Dermis blood vessel endothelial cell (primary cell): ENCODE measurements around the gene KCNJ18. TPM values are rescaled to one million over a fixed set of nuclear protein-coding genes. Genes with fewer than 3 reads are reported as not detected.
"Not testable (repeated sequence)": the region's sequence is repeated elsewhere in the genome, so short reads cannot be mapped to it uniquely, and the experiment has no call there.

Experiments used
- DNase-seq: peaks from one replicate; pipeline ENCODE4 v3.0.0; 2010
- total RNA-seq: library from RNA; depleted of rRNA; stranded (reverse); fragments of >200 nt; gene quantifications from 2 replicates; pipeline ENCODE4 v1.2.3, GENCODE V29; 2014

KCNJ18 gene
- total RNA-seq, 1 donor from 2014 or later: not detected

DNA sequence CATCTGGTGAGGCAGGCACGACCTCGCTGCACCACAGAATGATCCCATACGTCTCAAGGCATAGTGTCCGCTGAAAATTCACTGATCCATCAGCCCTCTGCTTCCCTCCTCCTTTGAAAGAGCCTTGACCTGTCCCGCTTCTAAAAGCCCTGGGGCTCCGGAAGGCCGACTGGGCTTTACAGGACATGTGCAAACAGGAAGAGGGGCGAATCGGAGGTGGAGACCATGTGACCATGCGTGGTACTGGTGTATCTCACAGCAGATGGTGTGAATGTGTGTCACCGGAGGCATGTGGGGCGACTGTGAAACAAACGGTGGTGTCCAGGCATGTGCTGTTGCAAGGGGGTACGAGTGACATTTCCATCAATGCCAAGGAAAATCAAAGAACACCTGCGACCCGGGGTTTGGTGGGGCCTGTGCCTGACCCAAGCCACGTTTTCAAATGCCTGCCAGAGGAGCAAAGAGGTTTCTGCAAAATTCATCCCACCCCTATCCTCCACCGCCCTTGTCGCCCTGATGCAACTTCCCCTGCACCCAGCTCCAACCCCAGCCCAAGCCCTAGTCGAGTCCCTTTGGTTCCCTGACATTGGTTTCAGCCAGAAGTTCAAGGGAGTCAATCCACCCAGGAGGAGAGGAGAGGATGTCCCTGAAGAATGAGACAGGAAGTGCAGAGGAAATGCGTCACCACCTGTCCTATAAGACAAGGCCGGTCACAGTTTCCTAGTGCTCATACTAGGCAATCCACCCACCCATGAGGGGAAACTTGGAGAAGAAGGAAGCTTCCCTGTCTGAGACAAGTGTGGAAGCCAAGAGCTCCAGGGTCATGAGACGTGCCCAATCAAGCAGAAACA is 5.9 kb upstream of the KCNJ18 start:
- DNase-seq: no peak

DNA sequence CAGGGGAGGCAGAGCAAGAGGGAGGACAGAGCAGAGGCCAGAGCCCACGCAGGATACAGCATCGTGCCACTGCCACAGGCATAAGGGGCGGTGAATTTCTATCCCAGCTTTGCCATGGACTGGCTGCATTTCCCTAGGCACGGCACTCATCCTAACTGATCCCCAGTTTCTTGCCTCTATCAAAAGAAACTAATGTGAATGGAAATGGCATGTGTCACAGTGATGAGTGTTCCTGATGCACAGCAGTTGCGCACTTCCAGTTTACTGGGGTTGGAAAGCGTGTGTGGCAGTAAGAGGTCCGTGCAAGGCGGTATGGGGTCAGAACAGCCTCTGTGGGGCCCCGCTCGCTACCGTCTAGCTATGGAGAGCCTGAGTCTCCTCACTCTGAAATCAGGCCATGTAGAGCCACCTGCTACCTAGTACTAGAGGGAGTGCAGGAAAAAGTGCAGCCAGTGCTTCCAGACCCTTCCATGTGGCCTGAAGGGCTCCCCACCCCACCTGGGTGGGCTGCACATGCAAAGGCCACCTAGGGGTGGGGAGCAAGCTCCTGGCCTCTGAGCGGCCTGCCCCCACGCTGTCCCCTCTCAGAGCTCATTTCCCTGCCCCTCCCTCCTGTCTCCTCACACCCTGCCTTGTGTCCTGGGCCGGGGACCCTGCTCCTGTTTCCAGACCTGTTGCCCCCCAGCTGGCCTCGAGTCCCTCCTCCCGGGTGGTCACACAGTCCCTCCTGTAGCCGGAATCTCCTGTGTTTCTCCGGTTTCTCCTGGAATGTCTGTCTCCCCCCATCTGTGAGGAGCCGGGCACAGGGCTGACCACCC is 5.0 kb upstream of the KCNJ18 start:
- DNase-seq: no peak

DNA sequence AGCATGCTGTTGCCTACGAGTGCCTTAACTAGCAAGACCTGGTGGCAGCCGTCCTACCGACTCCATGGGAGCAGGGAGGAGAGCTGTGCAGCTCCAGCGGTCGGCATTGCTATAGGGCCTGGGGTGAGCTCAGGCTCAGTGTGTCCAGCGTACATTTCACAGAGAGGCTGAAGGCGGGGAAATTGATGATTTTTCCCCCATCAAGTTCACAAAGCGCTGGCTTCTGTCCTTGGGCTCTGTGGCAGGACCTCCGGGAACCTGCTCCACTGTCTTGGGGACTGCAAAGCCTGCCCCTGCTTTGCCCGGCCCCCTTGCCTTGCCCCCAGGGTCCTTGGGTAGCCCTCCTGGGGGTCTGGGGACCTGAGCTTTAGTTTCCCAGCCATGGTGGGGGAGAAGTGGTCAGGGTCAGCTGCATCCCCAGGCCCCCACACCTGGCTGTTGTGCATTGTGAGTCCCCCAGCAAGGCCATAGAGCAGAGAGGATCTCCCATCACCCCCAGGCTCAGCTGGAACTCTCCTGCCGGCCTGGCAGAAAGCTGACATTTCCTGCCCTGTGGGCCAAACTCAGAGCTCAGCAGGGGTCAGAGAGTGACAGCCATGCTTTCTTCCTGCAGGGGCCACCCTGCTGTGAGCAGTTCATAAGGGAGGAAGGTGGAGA is 3.9 kb upstream of the KCNJ18 start:
- no peak for DNase-seq

DNA sequence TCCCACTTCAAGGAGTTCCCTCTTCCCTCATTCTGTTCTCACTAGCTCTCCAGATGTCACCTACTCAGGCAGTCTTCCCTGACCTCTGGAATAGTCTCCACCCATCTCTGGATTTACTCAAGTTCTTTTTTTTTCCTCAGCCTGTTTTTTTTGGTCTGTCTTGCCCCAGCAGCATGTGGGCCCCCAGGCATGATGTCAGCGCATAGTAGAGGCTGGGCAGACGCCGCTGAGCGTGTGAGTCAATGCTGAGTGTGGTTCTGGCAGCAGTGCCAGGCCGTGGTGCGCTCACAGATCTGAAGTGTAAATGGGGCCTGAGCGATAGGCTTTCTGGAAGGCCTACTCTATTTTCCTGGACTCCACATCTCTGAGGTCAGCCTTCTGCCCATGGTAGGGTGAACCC is 2.7 kb upstream of the KCNJ18 start:
- DNase-seq: peak; percentile 16

DNA sequence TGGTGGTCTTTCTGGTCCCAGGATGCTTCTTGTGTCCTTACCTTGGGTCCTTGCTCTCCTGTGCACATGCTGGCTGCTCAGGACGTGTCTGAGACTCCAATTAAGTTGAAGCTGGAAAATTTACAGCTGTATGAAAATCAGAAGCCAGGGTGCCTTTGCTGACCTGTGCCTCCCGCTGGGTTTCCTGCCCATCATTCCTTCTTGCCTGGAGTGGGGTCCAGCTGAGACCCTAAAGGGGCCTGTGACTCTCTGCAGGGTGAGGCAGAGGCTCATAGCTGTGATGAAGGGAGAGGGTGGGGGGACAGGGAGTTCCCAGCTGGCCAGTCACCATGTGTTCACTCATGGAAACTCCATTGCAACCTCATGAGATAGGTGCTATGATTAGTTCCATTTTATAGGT is 1.5 kb upstream of the KCNJ18 start:
- not testable (repeated sequence) for DNase-seq

DNA sequence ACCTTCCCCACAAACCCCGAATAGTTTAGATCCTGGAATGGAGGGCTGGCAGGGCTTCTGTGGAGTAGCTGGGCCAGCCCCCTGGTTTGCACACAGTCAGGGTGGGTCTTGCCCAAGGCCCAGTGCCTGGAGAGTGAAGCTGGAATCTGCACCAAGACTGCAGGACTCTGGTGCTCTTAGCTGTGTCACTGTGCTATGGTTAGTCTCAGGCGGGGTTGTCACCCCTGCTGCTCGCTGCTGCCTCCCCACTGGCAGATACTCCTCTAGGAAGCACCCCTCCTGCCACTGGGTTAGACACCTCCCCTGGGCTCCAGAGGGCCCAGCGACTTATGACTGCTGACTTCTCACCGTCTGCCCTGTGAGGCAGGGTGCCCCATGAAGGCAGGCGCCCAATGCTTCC is 842 bp upstream of the KCNJ18 start:
- not testable (repeated sequence) for DNase-seq

GRCh38 chr17:21692704-21693065 is 362 bp downstream of the KCNJ18 start:
- DNase-seq: not testable (repeated sequence)

- DNase-seq: not testable (repeated sequence)
Observed at GRCh38 chr17:21693391-21693796, 1.1 kb downstream of the KCNJ18 start.

DNA sequence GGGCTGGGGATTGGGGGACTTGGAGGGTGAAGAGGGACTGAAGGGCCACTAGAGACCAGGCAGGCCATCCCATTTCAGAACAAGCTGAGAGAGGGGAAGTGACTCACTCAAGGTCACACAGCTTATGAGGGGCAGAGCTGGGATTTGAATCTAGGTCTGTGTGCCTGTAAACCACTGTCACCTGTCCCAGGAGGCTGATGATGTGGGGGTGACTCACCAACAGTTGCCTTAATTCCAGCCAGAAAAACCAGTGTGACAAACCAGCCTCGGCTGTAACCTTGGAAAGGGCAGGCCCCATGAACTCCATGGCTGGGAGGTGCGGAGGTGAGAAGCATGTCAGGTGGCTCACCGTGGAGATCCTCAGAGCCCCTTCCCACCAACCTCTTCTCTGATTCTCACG is 1.6 kb downstream of the KCNJ18 start:
- DNase-seq: not testable (repeated sequence)

DNA sequence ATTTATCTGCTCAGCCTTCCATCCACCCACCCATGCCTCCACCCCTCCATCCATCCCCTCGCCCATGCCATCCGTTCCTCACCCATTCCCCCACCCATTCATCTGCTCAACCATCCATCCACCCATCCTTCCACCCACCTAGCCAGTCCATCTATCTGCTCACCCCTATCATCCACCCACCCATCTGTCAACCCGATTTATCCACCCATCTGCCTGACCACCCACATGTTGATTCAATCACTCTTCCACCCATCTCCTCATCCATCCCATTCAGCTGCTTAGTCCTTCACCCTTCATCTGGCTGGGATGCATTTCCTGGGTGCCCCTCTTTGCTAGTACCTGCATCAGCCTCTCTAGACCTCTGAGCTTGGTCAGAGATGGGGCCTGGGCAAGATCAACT is 3.9 kb downstream of the KCNJ18 start:
- not testable (repeated sequence) for DNase-seq

DNA sequence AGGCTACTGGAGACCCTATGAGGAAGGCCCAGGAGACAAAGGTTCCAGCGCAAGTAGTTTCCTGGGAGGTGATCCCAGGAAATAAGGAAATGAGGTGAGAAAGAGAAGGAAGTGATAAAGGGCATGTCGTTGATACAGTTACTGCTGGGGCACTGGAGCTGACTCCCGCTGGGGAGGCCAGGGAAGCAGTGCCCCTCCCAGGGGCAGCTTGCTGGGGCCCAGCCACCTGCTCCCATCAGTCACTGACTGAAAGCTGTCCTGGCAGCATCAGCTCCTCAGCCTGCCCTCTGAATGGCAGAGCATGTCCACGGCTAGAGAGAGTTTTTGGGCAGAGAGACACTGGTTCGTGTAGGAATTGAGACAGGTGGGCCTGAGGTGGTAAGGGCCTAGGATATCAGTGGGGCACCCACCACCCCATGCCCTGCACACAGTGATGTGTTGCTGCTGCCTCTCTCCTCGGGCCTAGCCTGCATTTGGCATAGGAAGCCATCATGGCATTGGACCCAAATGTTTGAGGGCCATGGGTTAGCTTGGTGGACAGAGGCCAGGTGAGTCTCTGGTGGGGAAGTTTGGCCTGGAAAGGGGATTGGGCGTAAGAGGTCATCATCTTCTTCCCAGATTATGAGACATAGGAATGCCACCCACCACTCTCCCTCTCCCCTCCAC is 4.7 kb downstream of the KCNJ18 start:
- DNase-seq: not testable (repeated sequence)

DNA sequence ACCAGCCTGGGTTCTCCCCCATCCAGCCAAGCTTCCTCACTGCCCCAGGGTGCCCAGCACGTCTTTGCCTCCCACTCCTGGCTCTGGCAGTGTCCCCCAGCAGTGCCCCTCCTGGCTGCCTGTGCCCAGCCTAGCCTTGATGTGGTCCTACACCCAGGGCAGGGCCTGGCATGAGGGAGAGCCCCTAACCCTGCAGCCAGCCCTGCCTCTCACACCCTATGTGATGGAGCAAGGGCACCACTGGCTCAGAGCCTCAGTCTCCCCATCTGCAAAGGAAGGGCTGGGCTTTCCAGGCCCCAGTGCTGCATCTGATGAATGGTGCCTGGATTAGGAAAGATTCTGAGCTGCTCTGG is 5.2 kb downstream of the KCNJ18 start:
- DNase-seq: not testable (repeated sequence)

DNA sequence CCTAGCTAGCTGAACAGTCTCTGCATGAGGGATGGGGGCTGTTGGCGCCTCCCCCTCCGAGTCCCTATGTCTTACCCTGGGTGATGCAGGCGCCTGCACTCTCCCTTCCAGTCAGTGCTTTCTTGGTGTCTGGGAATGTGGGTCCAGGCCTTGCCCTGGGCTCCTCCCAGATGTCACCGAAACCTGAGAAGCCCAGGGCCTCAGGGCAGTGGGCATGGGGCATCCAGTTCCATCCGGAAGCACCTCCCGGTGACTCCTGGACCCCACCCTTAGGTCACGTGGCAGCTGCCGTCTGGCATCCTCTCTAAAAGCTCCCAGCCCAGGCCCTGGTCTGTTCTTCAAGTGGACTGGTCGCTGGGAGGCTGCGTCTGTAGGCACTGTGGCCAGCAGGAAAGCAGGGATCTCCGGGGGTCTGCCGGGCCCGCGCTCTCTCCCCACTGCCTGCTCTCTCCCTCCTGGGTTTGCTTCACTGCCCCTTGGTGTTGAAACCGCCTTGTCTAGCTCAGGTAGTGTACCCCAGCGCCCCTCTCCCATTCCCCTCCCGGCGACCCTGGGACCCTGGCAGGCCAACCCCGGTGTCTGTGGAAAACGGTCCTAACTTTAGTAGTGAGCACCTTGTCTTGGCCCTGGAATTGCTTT is 6.2 kb downstream of the KCNJ18 start:
- DNase-seq: not testable (repeated sequence)

- DNase-seq: not testable (repeated sequence)
Observed at GRCh38 chr17:21699124-21699523, 6.8 kb downstream of the KCNJ18 start.

DNA sequence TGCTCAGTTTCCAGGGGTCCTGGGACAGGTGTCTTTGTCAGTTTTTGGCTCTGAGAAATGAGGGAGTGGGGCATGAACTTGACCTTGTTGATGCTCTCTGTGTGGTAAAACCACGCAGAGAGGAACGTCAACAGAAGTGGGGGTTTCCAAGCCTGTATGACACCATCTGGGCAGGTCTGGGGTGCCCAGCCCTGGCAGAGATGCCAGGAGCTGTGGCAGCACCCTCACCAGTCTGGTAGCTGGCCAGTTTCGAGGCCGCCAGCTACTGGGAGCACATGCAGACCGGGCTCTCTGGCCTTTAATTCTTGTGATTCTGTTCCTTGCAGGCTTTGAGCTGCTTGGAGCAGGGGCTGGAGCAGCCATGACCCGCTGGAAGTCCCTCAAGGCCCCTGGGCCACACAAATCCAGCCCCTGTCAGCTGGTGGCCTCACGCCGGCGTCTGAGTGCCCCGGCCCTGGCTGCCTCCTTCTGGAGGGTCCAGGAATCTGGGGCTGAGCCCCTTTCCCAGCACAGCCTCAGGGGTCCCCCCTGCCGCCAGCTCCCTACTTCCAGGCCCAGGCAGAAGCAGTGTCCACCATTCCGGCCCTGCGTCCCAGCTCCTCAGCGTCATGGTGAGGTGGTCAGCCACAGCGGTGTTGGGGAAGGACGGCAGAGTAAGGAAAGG is 7.4 kb downstream of the KCNJ18 start:
- DNase-seq: not testable (repeated sequence)

DNA sequence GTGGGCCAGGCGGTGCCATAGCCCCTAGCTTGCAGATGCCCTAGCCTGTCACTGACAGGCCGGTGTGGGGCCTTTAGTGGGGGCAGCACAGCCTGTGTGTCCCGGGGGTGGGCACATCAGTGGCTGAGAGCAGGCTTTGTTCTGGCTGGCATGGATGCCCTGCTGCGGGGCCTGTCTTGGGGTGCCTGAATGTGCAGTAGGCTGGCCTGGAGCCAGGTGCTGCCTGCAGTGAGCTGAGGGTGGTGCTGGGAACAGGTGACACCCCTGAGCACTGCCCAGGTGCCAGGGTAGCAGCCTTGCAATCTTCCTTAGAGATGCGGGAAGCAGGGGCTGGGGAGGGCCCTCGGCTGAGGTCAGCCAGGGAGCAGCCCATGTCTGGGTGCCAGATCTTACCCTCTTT is 8.8 kb downstream of the KCNJ18 start:
- DNase-seq: not testable (repeated sequence)

GRCh38 chr17:21702029-21702428 is 9.7 kb downstream of the KCNJ18 start:
- DNase-seq: not testable (repeated sequence)

GRCh38 chr17:21702521-21702920 is 10.2 kb downstream of the KCNJ18 start:
- DNase-seq: not testable (repeated sequence)

DNA sequence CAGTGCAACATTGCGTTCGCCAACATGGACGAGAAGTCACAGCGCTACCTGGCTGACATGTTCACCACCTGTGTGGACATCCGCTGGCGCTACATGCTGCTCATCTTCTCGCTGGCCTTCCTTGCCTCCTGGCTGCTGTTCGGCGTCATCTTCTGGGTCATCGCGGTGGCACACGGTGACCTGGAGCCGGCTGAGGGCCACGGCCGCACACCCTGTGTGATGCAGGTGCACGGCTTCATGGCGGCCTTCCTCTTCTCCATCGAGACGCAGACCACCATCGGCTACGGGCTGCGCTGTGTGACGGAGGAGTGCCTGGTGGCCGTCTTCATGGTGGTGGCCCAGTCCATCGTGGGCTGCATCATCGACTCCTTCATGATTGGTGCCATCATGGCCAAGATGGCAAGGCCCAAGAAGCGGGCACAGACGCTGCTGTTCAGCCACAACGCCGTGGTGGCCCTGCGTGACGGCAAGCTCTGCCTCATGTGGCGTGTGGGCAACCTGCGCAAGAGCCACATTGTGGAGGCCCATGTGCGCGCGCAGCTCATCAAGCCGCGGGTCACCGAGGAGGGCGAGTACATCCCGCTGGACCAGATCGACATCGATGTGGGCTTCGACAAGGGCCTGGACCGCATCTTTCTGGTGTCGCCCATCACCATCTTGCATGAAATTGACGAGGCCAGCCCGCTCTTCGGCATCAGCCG is 10.8 kb downstream of the KCNJ18 start:
- DNase-seq: not testable (repeated sequence)

- not testable (repeated sequence) for DNase-seq
Observed at GRCh38 chr17:21703891-21704872, 11.9 kb downstream of the KCNJ18 start.
